Measurements from ENCODE around the gene EDN2.
A peak's percentile ranks its signal among the peaks of the same experiment; 100 is the strongest.

Gene EDN2

DNA sequence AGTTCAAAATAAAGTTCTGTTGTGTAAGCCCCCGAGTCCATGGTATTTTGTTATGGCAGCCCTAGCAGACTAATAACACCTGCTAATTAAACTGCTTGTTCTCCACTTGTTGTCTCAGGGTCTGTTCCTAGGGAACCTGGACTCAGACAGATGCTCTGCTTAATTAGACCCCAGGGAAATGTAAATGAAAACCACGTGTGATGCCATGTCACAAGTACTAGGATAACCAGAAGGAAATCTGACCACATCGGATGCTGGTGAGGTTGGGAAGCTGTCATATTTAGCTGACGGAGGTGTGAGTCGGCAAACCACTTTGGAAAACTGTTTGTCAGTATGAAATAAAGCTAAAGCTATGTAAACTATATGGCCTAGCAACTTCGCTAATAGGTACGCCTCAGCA, 19.6 kb downstream of the EDN2 start:
- DNase-seq (ENCODE audit: low spot score): no peak

DNA sequence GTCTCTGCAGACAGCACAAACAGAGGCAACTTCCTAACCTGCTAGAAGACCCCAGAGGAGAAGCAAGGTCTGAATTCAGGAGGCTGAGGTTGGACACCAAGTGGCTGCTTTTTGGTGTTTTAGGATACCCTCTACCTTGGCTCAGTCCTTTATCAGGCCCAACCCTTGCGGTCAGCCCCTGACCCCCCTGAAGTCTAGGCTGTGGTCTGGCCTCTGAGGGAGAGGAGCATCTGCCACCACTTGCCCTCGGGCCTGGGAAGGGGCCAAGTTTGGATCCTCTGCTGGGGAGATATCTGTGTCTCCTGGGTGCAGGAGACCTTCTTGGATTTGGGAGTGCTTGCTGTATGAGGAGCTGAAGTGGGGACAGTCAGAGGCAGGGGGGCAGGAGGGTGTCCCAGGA, 21.0 kb downstream of the EDN2 start:
- no peak for DNase-seq (ENCODE audit: low spot score)

DNA sequence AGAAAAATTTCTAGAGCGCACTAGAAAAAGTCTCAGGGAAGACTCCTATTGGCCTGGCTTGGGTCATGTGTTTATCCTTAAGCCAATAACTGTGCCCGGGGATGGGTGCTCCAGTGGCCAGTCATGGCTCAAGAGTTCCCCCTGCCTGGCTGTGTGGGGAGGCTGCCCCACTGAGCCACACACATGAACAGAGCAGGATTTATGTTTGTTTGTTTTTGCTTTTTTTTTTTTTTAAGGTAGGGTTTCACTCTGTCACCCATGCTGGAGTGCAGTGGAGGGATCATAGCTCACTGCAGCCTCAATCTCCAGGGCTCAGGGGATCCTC, 21.8 kb downstream of the EDN2 start:
- DNase-seq (ENCODE audit: low spot score): no peak

DNA sequence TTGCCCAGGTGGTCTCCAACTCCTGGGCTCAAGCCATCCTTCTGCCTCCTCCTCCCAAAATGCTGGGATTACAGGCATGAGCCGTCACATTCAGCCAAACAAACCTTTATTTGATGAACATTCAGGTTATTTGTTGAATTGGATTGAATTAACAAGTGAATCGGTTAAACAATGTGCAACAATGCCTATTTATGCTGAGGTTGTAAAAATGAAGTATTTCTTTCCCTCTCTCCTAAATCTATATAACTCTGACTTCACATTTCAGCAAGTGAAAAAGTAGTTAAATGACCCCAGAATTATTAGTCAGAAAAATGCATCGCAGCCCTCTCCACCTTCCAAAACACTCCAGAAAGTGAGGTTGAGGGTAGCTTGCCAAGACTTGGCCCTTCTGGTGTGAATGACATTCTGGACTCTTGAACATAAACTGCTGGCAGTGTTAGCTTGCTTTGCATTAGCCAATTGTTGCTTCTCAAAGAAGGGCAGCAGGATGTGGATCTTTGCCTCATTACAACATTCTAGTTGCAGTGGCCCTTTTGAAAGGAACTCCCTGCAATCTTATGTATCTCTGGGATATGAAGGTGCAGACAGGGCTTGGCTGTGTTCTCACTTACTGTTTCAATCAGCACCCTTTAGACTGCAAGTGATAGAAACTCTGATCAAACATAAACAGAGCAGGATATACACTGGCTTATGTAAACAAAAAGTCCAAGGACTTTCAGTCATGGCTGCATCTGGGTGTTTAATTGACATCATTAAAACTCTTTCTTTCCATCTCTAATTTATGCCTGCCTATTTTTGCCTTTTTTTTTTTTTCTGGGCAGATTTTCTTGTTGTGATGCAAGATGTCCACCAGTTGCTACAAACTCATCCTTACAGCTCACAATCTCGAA, 22.4 kb downstream of the EDN2 start:
- DNase-seq (ENCODE audit: low spot score): no peak

DNA sequence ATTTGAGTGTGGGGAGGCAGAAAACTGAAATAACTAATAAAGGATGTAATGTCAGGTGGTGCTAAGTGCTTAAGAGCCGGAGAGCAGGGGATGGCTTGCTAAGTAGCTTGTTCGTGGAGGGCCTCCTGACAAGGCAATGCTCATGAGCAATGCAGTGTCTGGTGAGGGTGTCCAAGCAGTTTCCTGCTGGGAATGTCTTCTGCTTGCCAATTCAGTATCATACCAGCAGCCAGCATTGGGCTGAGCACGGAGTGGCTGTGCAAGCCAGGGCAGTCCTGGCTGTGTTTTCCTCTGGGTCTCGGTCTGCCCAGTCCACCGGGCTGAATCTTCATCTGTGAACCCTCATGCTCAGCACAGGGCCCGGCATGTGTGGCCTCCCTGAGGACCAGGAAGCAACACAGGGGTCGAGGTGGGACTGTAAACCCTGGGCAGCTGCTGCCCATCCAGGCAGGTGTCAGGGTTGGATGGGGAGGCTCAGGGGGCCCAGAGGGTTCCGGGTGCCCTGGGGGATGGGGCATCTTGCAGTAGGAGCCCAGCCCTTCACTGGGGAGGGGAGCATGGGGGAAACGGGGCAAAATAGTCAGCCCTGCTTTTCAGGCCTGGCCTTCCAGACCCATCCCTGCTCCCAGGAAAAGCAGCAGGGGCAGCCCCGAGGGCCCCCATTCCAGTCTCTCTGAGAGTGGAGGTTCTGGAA, 27.5 kb downstream of the EDN2 start:
- DNase-seq (ENCODE audit: low spot score): no peak

DNA sequence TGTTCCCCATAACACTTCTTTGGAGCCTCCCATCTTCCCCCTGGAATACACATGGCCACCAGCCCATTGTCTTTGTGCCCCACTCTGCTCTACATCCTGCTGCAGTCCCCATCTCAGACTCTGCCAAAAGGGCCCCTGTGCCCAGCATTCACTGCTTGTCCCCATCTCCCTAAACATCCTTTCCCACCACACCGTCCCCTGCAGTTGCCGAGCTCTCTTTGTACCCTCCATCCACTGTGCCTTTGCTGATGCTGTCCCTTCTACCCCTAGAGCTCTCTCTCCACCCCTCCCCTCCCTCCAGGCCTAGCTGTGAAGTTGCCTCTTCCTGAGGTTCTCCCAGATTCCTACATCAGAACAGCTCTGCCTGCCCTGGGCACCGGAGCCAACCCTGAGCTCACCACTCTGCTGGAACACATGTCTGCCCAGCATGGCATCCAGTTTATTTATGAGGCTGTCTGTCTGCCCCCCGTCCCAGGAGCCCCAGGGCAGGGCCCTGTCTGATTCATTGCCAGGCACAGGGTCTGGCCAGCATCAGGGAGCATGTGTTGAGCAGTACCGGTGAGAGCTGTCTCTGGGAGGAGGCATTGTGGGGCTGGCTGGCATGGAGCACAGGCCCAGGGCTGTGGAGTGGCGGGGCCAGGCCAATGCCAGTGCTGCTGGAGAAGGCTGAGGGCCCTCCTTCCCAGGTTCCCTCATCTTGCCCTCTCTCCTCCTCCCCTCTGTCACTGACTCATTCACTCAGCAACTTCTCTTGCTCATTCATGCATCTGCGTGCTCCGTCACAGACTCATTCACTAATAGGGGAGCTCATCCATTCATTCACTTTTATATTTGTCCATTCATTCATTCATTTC, 28.8 kb downstream of the EDN2 start:
- peak; percentile 33 for DNase-seq (ENCODE audit: low spot score)

DNA sequence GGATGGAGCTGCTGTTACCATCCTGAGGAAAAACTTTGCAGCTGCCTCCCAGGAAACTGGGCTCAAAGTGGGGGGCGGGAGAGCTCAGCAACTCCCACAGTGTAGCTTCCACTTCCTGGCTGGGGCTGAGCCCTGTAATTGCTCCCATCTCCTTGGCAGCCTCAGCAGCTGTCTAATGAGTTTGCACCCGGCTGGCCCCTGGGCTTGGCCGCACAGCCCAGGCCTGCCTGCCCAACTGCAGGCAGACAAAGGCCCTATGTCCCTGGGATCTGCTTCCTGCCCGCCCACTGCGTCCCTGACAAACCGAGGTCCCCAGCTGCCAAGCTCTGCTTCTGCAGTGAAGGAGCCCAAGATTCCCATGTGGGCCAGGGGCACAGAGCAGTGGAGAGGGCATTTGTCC, 30.1 kb downstream of the EDN2 start:
- DNase-seq (ENCODE audit: low spot score): peak; percentile 95

DNA sequence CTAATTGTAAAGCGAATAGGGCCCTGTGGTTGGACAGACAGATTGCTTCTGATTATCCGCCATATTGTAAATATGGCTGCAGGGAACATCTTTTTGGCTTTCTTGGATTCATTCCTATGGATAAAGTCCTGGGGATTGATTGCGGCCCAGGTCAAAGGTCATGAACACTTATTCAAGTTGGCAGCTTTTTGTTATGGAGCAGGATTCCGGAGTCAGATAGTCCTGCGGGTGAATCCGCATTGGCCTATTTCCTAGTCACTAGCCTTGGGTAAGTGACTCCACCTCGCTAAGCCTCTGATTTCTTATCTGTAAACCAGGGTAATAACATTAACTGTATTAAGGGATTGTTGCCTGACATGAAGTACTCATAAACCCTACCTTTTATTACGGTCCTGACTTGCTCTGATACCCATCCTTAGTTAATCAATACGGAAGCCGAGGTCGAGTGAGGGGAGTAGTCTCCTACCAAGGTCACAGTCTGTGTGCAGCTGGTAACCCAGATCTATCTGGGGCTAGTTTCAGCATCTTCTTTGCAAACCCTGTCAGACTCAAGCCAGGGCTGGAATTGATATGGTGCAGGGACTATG, 31.7 kb downstream of the EDN2 start:
- DNase-seq (ENCODE audit: low spot score): no peak

DNA sequence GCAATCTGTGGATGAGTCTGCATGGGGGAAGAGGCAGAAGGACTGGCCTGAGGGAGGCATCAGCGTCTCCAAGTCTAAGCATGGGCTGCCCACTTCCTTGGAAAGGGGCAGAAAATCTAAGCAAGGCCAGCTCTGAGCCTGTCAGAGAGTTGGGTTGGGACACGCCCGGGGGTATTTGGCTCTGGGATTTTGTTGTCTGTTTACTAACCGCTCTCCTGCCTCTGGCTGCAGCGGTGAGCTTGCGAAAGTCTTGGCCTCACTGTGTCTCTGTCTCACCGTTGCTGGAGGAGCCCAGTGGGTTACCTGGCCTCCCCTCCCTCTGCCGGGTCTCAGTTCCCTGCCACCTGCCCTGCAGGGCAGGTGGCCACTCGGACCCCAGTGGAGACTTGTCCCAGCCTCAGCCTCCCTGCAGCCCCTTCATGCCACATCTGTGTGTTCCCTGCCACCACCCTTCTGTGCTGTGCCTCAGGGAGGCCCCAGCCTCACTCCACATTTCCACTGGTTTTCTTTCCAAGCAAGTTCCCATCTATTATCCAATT, 33.7 kb downstream of the EDN2 start:
- no peak for DNase-seq (ENCODE audit: low spot score)

DNA sequence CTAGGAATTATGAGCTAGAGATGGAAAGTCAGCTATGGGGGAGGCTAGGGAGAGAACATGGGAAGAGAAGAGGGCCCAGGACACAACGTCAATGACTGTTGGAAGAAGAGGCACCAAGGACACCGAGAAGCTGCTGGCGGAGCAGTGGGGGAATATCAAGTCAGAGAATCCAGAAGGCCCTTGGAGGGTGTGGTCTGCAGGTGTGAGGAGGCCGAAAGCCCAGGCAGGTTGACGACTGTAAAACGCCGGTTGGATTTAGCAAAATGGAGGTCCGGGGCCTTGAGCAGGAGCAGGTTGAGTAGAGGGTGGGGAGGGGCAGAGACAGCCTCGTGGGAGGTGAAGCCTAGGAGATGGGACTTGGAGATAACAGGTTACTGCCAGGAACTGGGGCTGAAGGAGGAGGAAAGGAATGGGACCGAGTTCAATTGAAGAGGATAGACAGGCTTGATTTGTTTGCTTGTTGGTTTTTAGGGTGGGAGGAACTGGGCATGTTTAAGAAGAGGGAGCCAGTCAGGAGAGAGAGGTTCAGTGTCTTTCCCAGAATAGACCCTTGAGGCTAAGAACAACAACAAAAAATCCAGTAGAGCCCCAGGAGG, 35.1 kb downstream of the EDN2 start:
- no peak for DNase-seq (ENCODE audit: low spot score)

DNA sequence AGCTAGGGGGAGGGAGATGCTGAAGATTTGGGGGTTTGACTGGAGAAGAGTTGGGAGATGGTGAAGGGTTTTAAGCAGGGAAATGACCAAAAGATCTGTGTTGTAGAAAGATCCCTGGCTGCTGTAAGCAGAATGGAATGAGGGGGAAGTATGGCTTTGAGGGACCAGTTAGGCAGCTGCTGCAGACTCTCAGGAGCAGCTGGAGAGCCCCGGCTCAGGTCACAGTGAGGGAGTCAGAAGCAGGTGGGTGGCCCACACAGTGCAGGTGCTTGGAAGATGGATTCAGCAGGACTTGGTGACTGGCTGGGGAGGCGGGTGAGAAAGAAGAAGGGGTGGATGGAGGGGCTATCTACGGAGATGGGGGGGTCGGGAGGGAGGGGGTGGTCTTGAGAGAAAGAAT, 35.7 kb downstream of the EDN2 start:
- no peak for DNase-seq (ENCODE audit: low spot score)

DNA sequence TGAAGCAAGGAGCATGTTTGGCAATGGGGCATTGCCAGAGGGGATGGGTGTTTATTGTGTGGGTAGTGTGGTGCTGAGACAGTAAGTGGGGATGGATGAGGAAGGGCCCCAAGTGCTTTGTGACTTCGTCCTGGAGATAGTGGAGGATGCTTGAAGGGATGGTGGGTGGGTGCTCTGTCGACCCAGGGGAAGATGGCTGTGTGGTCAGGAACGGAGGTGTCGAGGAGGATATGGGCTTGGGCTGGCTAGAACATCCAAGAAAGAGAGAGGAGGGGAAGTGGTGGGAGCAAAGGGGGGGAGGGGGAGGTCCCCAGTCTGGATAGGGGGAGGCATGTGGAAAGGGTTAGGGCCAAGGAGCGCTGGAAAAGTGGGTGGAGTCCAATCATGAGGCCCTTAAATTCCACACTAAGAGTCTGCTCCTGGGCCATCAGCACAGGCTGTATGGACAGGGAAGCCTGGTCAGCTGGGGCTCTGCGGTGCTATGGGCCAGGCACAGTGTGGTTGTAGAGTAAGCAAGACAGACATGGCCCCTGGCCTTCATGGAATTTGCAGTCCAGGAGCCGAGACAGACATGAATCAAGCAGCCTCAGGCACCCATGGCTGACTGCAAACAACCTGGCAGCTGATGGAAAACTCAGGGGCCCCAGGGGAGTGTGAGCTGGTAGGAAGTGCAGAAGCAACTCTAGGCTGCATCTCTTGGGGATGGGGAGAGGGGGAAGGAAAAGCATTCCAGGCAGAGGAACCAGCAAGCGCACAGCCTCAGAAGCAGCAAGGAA, 36.3 kb downstream of the EDN2 start:
- no peak for DNase-seq (ENCODE audit: low spot score)

DNA sequence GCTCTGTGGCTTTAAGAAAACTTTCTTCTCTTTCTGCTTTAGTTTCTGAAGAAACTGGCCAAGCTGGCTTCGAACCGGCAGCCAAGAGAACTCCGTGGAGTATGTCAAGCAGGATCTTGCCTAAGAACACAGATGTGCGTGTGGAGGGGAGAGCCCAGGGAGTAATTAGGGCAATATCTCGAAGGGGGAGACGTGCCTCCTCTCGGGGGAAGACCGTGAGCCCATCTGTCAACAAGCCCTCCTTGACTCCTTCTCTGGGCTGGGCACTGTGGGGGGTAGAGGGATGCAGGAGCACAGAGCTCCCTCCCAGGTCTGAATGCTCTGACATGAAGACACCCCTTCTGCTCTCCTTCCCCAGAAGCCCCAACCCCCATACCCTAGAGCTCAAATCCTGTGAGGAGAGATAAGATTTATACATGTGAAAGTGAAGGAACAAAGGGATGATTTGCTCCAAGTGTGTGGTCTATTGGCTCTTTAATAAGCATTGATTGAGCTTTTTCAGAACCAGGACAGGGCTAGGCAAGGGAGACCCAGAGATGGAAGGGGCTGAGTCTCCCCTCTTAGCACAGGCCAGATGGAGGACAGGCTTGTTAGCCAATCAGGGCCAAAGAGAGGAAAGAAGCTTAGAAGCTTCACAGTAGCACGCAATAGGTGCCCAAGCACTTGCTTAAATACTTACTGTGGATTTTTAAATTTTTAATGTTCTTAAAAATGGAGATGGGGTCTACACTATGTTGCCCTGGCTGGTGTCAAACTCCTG, 37.5 kb downstream of the EDN2 start:
- DNase-seq (ENCODE audit: low spot score): no peak

DNA sequence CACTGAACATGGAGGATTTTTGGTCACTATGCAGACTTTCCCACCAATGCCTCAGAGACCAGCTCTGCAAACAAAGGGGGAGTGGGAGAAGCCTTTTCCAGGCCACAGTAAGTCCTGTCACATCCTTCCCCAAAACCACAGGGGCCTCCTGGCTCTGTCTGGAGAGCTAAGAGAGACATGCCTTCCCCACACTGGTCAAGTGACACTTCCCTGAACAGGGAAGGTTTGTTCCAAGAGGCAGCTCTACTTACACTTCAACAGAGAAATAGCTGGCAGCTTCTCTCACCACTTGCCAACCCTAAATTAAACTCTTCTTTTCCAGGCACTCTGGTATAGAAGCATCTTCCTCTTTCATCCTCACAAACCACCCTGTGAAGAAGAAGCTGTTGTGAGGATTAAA, 39.7 kb downstream of the EDN2 start:
- DNase-seq (ENCODE audit: low spot score): no peak

DNA sequence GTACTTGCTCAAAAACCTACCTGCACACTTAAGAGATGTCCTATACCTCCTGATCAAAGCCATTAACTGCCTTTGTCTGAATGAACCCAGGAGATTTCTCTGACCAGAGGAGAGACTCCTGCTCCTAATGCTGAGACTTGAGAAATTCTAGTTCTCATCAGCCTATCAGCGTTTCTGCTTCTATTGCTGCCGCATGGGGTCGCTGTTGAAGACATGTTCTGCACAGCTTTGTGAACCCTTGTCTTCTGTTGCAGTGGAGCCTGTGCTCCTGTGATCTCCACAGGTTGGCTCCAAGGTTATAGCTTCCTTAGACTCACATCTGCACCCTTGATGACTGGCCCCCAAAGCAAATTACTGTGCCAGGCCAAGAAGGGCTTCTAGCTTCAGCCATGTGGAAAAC, 40.2 kb downstream of the EDN2 start:
- DNase-seq (ENCODE audit: low spot score): no peak

DNA sequence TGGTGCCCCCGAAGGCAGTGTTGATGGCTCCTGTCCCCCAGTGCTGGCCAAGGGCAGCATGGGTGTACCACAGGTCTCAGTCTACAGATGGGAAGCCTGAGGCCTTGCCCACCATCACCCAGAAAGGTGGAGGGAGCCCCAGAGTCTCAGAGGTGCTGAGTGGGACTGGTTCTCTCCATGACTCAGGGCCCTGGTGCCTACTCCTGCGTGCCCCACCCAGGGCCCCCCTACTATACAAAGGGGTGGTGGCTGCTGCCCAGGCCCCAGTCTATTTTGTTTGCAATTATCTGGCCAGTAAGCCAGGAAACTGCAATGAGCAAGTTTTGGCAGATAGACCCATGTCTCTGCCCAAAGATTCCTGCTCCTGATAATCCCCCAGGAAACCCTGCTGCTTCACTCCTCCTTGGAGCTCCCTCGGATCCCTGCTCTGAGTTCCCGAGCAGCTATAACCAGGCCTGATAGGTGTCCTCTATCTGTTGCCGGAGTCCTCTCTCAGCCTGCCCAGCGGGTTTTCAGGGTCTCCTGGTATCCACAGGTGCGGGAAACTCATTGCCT, 41.7 kb downstream of the EDN2 start:
- no peak for DNase-seq (ENCODE audit: low spot score)

DNA sequence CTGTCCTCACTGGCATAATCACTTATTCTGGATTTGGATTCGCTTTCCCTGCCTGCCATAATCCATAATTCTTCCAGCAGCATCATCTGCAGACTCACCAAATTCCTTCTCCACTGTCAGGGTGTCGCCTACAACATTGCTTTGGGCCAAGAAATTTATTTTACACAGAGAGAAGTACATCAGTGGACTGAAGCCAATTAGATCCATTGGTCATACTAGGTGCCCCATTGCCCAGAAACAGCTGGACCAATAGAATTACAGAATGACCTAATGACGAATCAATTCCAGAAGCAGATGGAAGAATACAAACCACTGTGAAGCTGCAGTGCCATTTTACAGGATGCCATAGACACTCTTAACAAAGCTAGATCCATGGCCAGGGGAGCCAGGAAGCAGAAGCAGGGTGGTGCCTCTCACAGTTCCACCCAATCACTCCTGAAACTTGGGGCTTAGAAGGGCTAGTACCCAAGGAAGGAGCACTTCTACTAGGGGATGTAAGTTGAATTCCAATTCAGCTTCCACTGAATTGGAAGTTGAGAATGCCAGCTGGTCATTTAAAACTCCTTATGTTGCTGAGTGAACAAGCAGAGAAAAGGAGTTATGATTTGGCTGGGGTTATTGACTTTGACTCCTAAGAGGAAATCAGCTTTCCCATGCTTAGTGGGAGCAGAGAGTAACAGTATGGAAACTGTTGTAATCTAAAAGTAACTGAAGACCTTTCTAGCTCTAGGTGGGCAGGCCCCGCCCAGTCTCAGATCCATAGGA, 44.0 kb downstream of the EDN2 start:
- DNase-seq (ENCODE audit: low spot score): no peak

DNA sequence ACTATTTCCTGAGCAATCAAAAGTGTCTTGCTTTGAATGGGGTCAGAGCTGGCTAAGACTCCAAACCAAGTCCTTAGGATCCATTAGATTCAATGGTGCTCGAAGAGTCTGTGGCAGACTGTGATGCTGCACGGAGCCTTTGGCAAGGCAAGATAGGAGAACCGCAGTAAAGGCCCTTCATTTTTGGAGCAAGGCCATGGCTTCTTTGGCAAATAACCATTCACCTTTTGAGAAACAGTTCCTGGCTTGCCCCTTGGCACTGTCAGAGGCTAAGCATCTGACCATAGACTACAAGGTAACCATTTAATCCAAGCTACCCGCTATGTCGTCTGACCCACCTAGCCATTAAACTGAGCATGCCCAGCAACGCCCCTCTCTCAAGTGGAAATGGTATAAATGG, 45.2 kb downstream of the EDN2 start:
- DNase-seq (ENCODE audit: low spot score): no peak

DNA sequence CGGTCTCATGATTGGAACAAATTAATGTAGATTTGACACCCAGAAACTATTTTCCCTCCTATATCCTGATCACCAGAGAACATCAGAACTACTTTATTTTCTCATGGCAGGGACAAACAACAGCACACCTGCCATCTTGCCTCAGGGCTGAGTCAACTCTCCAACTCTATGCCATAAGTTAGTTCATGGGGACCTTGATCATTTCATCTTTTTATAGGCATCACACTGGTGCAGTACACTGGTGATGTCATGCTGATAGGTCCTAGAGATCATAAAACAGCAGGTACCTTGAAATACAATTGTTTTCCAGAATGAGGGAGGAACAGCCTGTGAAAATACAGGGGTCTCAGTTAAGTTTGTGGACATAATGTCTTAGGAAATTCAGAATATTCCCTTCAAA, 45.8 kb downstream of the EDN2 start:
- no peak for DNase-seq (ENCODE audit: low spot score)
